GM19023 (cell line): ENCODE results near the gene CTNND2.

Source experiments
- ATAC-seq: cut with Tn5 transposase; IDR thresholded peaks from one replicate; pipeline ENCODE4 v1.9.1; 2021; ENCODE audit warnings: mild to moderate bottlenecking, moderate library complexity; ENCODE audit not compliant: unreplicated experiment

The CTNND2 gene

GRCh38 chr5:11531811-11532555 lies 372.3 kb downstream of the CTNND2 start:
- ATAC-seq, result no peak

- ATAC-seq, result no peak
Observed at GRCh38 chr5:11528720-11529119, 375.5 kb downstream of the CTNND2 start.

GRCh38 chr5:11527652-11528349 lies 376.4 kb downstream of the CTNND2 start:
- ATAC-seq, result no peak

GRCh38 chr5:11525020-11525419 lies 379.2 kb downstream of the CTNND2 start:
- ATAC-seq, result no peak

GRCh38 chr5:11524188-11524587 lies 380.1 kb downstream of the CTNND2 start:
- ATAC-seq, result no peak

- no peak for ATAC-seq
Observed at GRCh38 chr5:11522796-11523195, 381.4 kb downstream of the CTNND2 start.

GRCh38 chr5:11520241-11520930 lies 383.9 kb downstream of the CTNND2 start:
- no peak for ATAC-seq

GRCh38 chr5:11519236-11519635 lies 385.0 kb downstream of the CTNND2 start:
- ATAC-seq, result no peak

GRCh38 chr5:11518676-11519075 lies 385.6 kb downstream of the CTNND2 start:
- ATAC-seq, result no peak

- ATAC-seq, result no peak
Observed at GRCh38 chr5:11514705-11515432, 389.4 kb downstream of the CTNND2 start.

- ATAC-seq, result no peak
Observed at GRCh38 chr5:11511878-11512277, 392.4 kb downstream of the CTNND2 start.

GRCh38 chr5:11510889-11511288 lies 393.4 kb downstream of the CTNND2 start:
- ATAC-seq, result no peak

GRCh38 chr5:11509793-11510192 lies 394.5 kb downstream of the CTNND2 start:
- no peak for ATAC-seq

GRCh38 chr5:11507156-11507910 lies 396.9 kb downstream of the CTNND2 start:
- no peak for ATAC-seq

- ATAC-seq, result no peak
Observed at GRCh38 chr5:11504886-11505193, 399.4 kb downstream of the CTNND2 start.

- ATAC-seq, result no peak
Observed at GRCh38 chr5:11504065-11504885, 400.0 kb downstream of the CTNND2 start.

- no peak for ATAC-seq
Observed at GRCh38 chr5:11502783-11503182, 401.5 kb downstream of the CTNND2 start.

GRCh38 chr5:11497651-11498050 lies 406.6 kb downstream of the CTNND2 start:
- no peak for ATAC-seq

- no peak for ATAC-seq
Observed at GRCh38 chr5:11496137-11496719, 408.0 kb downstream of the CTNND2 start.
